HepG2 (cell line): ENCODE results near the gene MYO7A.

Experiments used
- ZNF225 ChIP-seq: sonication (generic); formaldehyde crosslinking; IDR thresholded peaks from 2 replicates; pipeline ENCODE4 v1.4.0; 2020; ENCODE audit warnings: mild to moderate bottlenecking, missing genetic modification reagents
- ZNF660 ChIP-seq: sonication (generic); formaldehyde crosslinking; IDR thresholded peaks from 2 replicates; pipeline ENCODE4 v1.5.1; 2020; ENCODE audit warnings: mild to moderate bottlenecking, low read depth, missing genetic modification reagents, borderline replicate concordance
- ZZZ3 ChIP-seq: sonication (generic); formaldehyde crosslinking; IDR thresholded peaks from 2 replicates; pipeline ENCODE4 v1.4.0; 2020; ENCODE audit warnings: missing genetic modification reagents, mild to moderate bottlenecking, borderline replicate concordance
- TF ChIP-seq, protein P1 (sequence below): sonication (generic); formaldehyde crosslinking; IDR thresholded peaks from 2 replicates; pipeline ENCODE4 v1.9.0; 2021; ENCODE audit warnings: missing genetic modification reagents, borderline replicate concordance

DNA sequence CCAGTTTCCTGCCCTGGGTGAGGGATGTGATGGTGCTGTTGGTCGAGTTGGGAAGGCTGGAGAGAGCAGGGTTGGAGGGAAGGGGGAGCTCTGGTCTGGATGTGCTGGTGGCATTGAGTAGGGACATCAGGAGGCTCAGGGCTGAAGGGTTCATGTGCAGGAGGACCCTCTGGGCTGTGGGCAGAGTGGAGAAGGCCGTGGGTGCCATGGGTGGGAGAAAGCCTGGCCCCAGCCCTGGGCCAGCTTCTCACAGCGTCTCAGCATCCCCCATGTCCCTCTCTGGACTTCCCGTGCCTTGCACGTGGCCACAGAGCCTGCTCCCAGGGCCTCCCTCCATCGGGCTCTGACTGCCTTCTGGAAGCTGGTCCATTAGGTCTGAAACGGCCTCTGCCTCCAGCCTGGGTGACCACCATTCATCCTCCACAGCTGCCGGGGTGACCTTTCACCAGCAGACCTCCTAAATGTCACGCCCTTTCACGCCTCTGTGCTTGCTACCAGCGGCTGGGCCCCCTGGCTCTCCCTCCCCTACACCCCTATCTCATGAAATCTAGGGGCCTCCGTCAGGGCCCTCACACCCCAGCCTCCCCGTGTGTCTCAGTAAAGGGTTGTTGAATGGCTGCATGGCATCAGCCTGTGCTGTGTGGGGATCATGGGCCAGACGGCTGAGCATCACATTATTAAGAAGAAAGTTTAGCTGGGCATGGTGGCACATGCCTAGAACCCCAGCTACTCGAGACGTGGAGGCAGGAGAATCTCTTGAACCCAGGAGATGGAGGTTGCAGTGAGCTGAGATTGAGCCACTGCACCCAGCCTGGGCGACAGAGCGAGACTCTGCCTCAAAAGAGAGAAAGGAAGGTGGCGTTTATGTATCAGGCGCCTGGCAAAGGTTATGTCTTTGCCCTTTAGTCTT, 25.5 kb downstream of the MYO7A start:
- TF ChIP-seq ZNF660 (no peak), ZNF225 (CRISPR knock-in tag) (no peak), ZZZ3 (CRISPR knock-in tag) (no peak)
- TF ChIP-seq, protein P1, sequence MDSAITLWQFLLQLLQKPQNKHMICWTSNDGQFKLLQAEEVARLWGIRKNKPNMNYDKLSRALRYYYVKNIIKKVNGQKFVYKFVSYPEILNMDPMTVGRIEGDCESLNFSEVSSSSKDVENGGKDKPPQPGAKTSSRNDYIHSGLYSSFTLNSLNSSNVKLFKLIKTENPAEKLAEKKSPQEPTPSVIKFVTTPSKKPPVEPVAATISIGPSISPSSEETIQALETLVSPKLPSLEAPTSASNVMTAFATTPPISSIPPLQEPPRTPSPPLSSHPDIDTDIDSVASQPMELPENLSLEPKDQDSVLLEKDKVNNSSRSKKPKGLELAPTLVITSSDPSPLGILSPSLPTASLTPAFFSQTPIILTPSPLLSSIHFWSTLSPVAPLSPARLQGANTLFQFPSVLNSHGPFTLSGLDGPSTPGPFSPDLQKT (CRISPR knock-in tag): no peak
